Measurements from ENCODE around the gene WSCD2.

GRCh38 chr12:108182096-108182495 is 53.0 kb downstream of the WSCD2 start:
- TF ChIP-seq, protein P1, sequence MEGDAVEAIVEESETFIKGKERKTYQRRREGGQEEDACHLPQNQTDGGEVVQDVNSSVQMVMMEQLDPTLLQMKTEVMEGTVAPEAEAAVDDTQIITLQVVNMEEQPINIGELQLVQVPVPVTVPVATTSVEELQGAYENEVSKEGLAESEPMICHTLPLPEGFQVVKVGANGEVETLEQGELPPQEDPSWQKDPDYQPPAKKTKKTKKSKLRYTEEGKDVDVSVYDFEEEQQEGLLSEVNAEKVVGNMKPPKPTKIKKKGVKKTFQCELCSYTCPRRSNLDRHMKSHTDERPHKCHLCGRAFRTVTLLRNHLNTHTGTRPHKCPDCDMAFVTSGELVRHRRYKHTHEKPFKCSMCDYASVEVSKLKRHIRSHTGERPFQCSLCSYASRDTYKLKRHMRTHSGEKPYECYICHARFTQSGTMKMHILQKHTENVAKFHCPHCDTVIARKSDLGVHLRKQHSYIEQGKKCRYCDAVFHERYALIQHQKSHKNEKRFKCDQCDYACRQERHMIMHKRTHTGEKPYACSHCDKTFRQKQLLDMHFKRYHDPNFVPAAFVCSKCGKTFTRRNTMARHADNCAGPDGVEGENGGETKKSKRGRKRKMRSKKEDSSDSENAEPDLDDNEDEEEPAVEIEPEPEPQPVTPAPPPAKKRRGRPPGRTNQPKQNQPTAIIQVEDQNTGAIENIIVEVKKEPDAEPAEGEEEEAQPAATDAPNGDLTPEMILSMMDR (IDR thresholded peaks at IDR 0.05; ENCODE audit: extremely low read depth in 1 of 2, insufficient read depth in 1 of 2, low read depth in 1 of 2, low read length in 2 of 2), result no peak
- TF ChIP-seq POLR2A (IDR thresholded peaks at IDR 0.05; ENCODE audit: low read depth, low read length) (no peak), JUN (IDR thresholded peaks at IDR 0.05; ENCODE audit: borderline replicate concordance, insufficient read depth, insufficient read length, low read depth) (no peak), EZH2 (IDR thresholded peaks at IDR 0.05; ENCODE audit: borderline replicate concordance, low read depth, low read length, severe bottlenecking) (no peak), MYC (IDR thresholded peaks at IDR 0.05; ENCODE audit: low read depth, low read length) (no peak), POLR2AphosphoS5 (IDR thresholded peaks at IDR 0.05; ENCODE audit: insufficient read depth, low read depth, low read length) (no peak), FOS (IDR thresholded peaks at IDR 0.05; ENCODE audit: borderline replicate concordance, insufficient read depth, low read length) (no peak), GATA2 (IDR thresholded peaks at IDR 0.05; ENCODE audit: insufficient read depth, insufficient read length, low read depth, low read length) (no peak)
- TF ChIP-seq, protein P2, sequence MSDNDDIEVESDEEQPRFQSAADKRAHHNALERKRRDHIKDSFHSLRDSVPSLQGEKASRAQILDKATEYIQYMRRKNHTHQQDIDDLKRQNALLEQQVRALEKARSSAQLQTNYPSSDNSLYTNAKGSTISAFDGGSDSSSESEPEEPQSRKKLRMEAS (IDR thresholded peaks at IDR 0.05; ENCODE audit: insufficient read depth, insufficient read length), result no peak
